ENCODE data around the gene B4GAT1. TPM values are rescaled to one million over a fixed set of nuclear protein-coding genes. Genes with fewer than 3 reads are reported as not detected.

Gene B4GAT1
- total and polyA plus RNA-seq, 2 of the 4 experiments (the other 2 are of a cell fraction), result 10.6 to 18.4 TPM

DNA sequence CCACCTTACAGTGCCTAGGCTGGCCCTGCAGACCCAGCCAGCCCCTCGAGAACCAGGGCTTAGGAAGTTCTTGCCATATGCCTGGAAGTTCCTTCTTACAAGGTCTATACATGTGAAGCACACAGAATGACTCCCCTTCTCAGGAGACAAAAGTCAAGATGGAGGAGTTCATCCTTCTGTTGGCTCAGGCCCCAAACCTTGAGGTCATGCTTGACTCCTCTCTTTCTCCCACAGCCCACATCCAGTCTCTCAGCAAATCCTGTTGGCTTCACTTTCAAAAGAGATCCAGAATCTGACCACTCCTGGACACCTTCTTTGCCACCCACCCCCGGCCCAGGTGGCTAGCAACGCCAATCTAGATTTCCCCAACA lies 28.8 kb downstream of the B4GAT1 start:
- no TSS peak for BruUV-seq (replicated peaks)
- CTCF ChIA-PET, result interaction anchor here (1.2 kb wide), 1 partner anchor 70 kb away, joined by 3 read pairs; no protein-coding TSS in a partner anchor
- peak overlapping the region; percentile 75 for H4K5ac ChIP-seq (ENCODE audit: low read depth, low read length)
- H3K79me1 ChIP-seq (ENCODE audit: low read depth in 1 of 2, low read length in 2 of 2), result peaks cover 0 to 41% of the 10 kb centered on the region in 2 experiments; a peak in 2 of 4 replicates
- H3K27ac ChIP-seq (ENCODE audit: insufficient read depth, low read length), result peak overlapping the region; percentile 100
- peak overlapping the region; percentile 100 for H2AK5ac ChIP-seq (ENCODE audit: low read depth, low read length)
- intact Hi-C loops (cut with micrococcal nuclease), result no loop called here
- no peaks in the 10 kb centered on the region for H3K36me3 ChIP-seq (ENCODE audit: control insufficient read depth, insufficient read depth, low read length)
- dilution Hi-C loops (cut with HindIII; ENCODE audit: low sequenced_read_pairs, unreplicated experiment), result no loop called here
- H3K56ac ChIP-seq (ENCODE audit: extremely low read depth, insufficient read depth, low read length), result peak overlapping the region; percentile 98; the same call in 1 of the 2 replicates
- H2AK9ac ChIP-seq (replicated peaks; ENCODE audit: low read depth, low read length, poor library complexity), result peak overlapping the region; percentile 47
- peaks cover 32% of the 10 kb centered on the region for H4K20me1 ChIP-seq (ENCODE audit: insufficient read depth, low read length)
- H4K91ac ChIP-seq (ENCODE audit: insufficient read depth, low read depth, low read length), result peak overlapping the region; percentile 99
- peak overlapping the region; percentile 17; the same call in 2 of the 3 replicates for H2BK15ac ChIP-seq (ENCODE audit: low read depth, low read length)
- H3K4me1 ChIP-seq (ENCODE audit: control insufficient read depth, insufficient read depth, low read length), result peaks cover 32% of the 10 kb centered on the region
- peak overlapping the region; percentile 89 for H2AFZ ChIP-seq (replicated peaks; ENCODE audit: low read length, poor library complexity)
- no peaks in the 10 kb centered on the region for H3K27me3 ChIP-seq (ENCODE audit: control insufficient read depth, insufficient read depth, low read length)
- H3K9ac ChIP-seq (ENCODE audit: low read depth, low read length), result peak overlapping the region; percentile 0; the same call in 1 of the 2 replicates
- H3K9me3 ChIP-seq (ENCODE audit: control insufficient read depth, insufficient read depth, low read length), result no peaks in the 10 kb centered on the region
- ATAC-seq (ENCODE audit: low read depth) (no peak), DNase-seq (no peak)
- H3K18ac ChIP-seq (ENCODE audit: low read depth, low read length), result peak overlapping the region; percentile 64
- H3K9me1 ChIP-seq (ENCODE audit: insufficient read depth, low read length), result peaks cover 11% of the 10 kb centered on the region
- in situ Hi-C loops (cut with MboI; ENCODE audit: low sequenced_read_pairs), result no loop called here
- no peak overlapping the region for H3K4me3 ChIP-seq (ENCODE audit: insufficient read depth, low read depth, low read length)
- H2BK20ac ChIP-seq (ENCODE audit: low read depth, low read length), result peak overlapping the region; percentile 93
- TF ChIP-seq, protein P1, sequence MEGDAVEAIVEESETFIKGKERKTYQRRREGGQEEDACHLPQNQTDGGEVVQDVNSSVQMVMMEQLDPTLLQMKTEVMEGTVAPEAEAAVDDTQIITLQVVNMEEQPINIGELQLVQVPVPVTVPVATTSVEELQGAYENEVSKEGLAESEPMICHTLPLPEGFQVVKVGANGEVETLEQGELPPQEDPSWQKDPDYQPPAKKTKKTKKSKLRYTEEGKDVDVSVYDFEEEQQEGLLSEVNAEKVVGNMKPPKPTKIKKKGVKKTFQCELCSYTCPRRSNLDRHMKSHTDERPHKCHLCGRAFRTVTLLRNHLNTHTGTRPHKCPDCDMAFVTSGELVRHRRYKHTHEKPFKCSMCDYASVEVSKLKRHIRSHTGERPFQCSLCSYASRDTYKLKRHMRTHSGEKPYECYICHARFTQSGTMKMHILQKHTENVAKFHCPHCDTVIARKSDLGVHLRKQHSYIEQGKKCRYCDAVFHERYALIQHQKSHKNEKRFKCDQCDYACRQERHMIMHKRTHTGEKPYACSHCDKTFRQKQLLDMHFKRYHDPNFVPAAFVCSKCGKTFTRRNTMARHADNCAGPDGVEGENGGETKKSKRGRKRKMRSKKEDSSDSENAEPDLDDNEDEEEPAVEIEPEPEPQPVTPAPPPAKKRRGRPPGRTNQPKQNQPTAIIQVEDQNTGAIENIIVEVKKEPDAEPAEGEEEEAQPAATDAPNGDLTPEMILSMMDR (conservative IDR thresholded peaks at IDR 0.05; ENCODE audit: low read depth, low read length), result no peak
- TF ChIP-seq MAZ (IDR thresholded peaks at IDR 0.05; ENCODE audit: borderline replicate concordance, low read depth, low read length), result 0 out of 2 replicates have a peak, but pooled peaks have one; percentile 1
- H2BK5ac ChIP-seq (ENCODE audit: low read depth, low read length, poor library complexity, severe bottlenecking), result peak overlapping the region; percentile 100
- H3K23ac ChIP-seq (ENCODE audit: low read depth, low read length), result peak overlapping the region; percentile 93
- H4K8ac ChIP-seq (ENCODE audit: low read depth in 2 of 2, low read length in 2 of 2), result peak overlapping the region; percentile 85 to 99; a peak in 3 of 4 replicates
- H3K4me2 ChIP-seq (ENCODE audit: low read depth, low read length), result 0 out of 2 replicates have a peak overlapping the region, but pooled peaks have one; percentile 7
- POLR2A ChIA-PET (ENCODE audit: unreplicated experiment), result interaction anchor here (0.6 to 1.1 kb wide), 3 partner anchors 8 to 51 kb away, joined by 3 to 7 read pairs (median 4); partner anchors contain the start of gene YIF1A
- H3K14ac ChIP-seq (replicated peaks; ENCODE audit: low read depth, low read length), result peak overlapping the region; percentile 86
- WGBS, 2 experiments (ENCODE audit: extremely low coverage in 2 of 2, insufficient read length in 1 of 2), result no CpG with 5 or more reads among the region's 3 CpGs
- peak overlapping the region; percentile 100 for H3K4ac ChIP-seq (ENCODE audit: low read depth, low read length)
- peak overlapping the region; percentile 100 for H2BK120ac ChIP-seq (ENCODE audit: low read depth, low read length)
